GM21825 (cell line): ENCODE results near the gene PIGQ.

ENCODE experiments used
- ATAC-seq: cut with Tn5 transposase; IDR thresholded peaks from one replicate; pipeline ENCODE4 v1.9.1; 2021; ENCODE audit warnings: mild to moderate bottlenecking, moderate library complexity; ENCODE audit not compliant: unreplicated experiment

PIGQ gene

GRCh38 chr16:598823-599739 lies 29.3 kb downstream of the PIGQ start:
- ATAC-seq = no peak

DNA sequence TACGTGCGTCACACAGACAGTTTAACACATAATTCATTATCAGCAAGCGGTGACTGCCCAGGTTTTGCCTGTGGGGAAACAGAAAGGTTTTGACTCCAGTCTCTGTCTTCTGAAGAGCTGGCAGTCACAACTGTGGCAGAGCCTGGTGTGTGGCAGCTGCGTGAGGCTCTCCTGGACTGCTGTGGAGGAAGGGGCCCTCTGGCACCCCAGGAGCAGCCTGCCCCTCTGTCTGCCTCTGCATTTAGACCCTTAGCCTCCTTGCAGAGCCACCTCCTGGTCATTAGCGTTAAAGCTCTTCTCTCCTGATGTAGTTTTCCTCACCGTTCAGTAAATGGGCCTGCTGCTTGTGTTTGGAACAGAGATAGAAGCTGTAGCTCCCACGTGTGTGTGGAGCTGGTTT lies 31.0 kb downstream of the PIGQ start:
- ATAC-seq = no peak

DNA sequence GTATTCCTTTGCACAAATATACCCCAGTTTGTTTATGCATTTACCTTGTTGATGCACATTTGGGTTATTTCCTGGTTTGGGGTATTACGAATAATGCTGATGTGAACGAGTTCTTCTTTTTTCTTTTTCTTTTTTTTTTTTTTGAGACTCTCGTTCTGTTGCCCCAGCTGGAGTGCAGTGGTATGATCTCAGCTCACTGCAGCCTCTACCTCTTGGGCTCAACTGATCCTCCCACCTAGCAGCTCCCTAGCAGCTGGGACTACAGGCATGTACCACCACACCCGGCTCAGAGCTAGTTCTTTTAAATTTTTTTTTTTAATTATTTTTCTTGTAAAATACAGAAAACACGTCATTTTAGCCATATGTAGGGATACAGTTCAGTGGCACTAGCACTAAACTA lies 34.2 kb downstream of the PIGQ start:
- ATAC-seq = no peak

DNA sequence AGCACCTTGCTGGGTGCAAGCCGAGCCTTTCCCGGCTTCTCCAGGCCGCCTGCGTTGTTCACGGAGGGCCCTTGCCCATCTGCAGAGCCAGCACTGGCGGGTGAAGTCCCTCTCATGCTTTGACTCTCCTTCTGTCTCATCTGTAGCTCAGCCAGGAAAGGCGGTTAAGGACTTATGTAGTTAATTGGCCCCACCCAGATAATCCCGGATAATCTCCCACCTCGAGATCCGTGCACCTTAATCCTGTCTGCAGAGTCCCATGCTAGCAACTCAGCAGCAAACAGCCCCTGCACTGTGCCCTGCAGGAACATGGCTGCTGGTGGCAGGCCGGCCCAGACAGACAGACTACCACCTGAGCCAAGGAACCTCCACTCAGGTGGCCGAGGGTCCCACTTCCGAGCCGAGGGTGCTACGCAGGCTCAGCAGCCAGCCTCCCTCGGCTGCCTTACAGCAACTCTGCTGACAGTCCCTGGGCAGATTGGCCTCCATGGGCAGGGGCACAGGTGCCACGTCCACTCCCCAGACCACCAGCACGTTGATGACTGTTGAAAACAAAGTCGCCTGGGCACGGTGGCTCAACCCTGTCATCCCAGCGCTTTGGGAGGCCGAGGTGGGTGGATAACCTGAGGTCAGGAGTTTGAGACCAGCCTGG lies 37.0 kb downstream of the PIGQ start:
- ATAC-seq = no peak

- ATAC-seq = no peak
These were observed 38.3 kb downstream of the PIGQ start for GRCh38 chr16:608019-608418.

DNA sequence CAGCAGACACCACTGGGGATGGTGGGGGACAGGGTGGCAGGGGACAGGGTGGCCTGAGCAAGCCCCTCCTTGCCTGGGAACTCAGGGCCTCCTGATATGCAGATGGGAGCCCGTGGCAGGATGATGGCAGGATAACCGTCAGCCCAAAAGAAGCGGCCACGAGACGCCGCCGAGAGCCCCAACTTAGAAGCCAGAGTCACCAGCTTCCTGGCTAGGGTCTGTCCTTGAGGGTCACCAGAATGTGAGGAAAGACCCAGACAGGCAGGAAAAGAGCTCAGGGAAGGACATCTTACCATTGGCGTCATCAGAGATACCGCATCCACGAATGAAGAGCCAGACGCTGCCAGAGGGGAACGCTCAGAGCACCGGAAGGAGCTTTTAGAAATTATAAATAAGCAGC lies 39.5 kb downstream of the PIGQ start:
- ATAC-seq = no peak

DNA sequence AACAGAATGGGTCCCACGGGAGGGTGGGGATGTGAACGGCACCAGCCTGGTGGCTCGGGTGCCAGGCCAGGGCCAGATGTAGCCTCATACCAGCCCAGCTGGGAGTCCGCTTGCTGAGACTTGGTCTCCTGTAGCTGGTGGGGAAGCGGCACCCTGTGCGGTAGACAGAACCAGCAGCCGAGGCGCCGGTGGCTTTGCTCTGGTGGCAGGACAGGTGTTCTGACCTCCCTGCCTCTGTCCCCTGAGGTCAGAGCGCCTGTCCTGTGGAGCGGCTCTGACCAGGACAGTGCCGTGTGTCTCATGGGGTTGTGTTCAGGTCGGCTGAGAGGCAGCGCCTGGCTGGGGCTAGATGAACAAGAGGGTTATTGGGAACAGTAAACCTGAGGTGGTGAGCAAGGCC lies 40.2 kb downstream of the PIGQ start:
- ATAC-seq = no peak

- no peak for ATAC-seq
These were observed 41.0 kb downstream of the PIGQ start for GRCh38 chr16:610513-611381.

DNA sequence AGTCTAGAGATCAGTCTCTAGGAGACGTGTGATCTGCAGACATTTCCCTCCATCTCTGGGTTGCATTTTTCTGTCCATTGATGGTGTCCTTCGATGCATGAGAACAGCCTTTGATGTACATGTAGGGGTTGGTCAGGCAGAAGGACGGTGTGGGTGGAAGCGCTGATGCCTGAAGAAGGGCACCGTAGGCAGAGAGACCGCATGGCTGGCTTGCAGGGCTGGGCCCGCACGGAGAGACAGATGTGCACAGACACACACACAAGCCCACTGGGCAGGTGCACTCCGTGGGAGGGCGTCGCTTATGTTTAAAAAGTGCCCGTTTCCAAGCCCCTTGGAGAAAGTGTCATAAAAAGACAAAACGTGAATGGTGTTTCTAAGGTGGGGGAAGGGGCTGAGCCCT lies 45.4 kb downstream of the PIGQ start:
- no peak for ATAC-seq

- ATAC-seq = no peak
These were observed 47.2 kb downstream of the PIGQ start for GRCh38 chr16:616733-617586.

GRCh38 chr16:617855-618254 lies 48.1 kb downstream of the PIGQ start:
- no peak for ATAC-seq

- no peak for ATAC-seq
These were observed 49.8 kb downstream of the PIGQ start for GRCh38 chr16:619476-620100.

DNA sequence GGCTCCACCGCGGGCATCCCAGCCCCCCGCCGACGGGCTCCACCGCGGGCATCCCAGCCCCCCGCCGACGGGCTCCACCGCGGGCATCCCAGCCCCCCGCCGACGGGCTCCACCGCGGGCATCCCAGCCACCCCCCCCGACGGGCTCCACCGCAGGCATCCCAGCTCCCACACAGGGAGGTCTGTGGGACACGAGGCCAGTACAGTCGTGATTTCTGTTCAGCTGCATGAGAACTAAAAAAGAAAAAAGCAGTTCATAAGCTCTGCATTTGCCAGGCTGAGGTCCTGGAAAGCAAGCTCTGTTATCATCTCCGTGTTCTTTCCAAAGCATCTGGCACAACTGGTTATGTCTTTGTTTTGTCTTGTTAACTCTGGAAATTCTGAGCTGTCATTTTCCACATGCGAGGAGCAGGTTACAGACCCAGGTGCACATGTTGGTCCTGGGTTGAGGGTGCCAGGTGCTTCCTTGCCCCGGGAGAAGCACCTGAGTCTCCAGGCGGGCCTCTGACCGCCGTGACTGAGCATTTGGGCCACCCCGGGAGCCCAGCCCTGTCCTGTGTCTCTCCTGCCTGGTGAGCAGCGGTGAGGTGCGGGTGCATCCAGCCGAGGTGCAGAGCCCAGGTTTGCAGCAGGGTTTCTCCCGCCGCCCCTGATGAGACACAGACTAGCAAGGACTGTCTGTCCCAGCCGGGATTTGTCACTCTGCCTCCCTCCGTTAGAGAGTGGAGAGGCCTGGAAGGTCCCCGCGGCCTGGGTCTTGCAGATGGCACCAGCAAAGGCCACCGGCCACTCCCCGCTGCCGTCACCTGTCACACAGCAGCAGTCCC lies 51.1 kb downstream of the PIGQ start:
- ATAC-seq = no peak

- no peak for ATAC-seq
These were observed 51.8 kb downstream of the PIGQ start for GRCh38 chr16:621526-622105.

- ATAC-seq = no peak
These were observed 53.1 kb downstream of the PIGQ start for GRCh38 chr16:622920-623280.

GRCh38 chr16:624526-625070 lies 54.8 kb downstream of the PIGQ start:
- no peak for ATAC-seq

GRCh38 chr16:625117-625976 lies 55.6 kb downstream of the PIGQ start:
- no peak for ATAC-seq
